Inferior parietal cortex (tissue), 1 donor: Measurements from ENCODE around the gene FAM222A.

Experiments
- DNase-seq: peaks from one replicate; pipeline ENCODE4 v3.0.0-alpha.2; 2016; ENCODE audit errors: extremely low spot score

FAM222A gene

GRCh38 chr12:109797905-109798669, 84.5 kb downstream of the FAM222A start:
- no peak for DNase-seq

DNA sequence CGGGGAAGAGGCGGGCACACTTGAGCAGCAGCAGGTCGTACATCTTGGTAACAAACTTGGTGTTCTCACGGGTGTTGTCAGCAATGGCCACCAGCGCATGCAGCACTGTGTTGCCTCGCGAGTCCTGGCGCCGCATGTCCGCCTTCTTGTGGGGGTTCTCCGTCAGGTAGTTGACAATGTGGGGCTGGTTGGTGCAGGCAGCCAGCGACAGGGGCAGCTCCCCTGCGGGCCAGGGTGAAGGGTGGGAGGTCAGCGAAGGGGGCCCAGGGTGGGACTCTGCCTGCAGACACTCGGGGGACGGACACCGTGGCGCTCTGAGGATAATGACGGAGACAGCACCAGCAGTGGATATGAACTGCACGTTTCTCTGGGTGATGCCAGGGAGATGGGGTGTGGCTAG, 85.1 kb downstream of the FAM222A start:
- no peak for DNase-seq

DNA sequence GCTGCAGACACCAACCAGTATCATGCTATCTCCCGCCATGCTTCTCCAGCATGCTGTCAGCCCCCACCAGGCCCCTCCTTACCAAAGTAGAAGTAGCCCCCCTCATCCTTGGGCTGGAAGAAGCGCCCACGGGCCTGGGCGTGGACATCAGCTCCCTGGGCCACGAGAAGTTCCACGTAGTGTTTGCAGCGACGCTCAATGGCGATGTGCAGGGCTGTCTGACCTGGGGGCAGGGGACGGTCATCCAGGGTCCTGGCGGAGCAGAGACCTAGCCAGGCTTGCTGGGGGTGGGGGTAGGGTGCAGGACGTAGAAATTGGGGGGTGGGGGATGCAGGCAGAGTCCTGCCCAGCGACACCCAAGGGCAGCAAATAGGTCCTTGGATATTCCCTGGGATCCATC, 86.9 kb downstream of the FAM222A start:
- no peak for DNase-seq

- DNase-seq, result no peak
Measured at GRCh38 chr12:109802828-109803227, 89.2 kb downstream of the FAM222A start.

DNA sequence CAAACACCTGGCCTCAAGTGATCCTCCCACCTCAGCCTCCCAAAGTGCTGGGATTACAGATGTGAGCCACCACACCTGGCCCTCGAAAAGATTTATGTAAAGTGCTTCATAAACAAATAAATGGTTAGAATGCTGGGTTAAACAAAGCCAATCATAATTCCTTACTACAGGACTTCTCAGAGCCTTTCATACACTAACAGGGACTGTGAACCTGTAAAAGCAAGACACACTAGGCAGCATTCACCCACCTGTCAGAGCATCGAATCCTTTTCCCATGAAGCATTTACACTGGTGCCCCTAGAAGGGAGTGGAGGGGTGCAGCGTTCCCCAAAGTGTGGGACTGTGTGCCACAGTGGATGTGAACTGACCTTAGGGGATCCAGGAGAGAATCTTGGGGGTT, 90.1 kb downstream of the FAM222A start:
- no peak for DNase-seq

DNA sequence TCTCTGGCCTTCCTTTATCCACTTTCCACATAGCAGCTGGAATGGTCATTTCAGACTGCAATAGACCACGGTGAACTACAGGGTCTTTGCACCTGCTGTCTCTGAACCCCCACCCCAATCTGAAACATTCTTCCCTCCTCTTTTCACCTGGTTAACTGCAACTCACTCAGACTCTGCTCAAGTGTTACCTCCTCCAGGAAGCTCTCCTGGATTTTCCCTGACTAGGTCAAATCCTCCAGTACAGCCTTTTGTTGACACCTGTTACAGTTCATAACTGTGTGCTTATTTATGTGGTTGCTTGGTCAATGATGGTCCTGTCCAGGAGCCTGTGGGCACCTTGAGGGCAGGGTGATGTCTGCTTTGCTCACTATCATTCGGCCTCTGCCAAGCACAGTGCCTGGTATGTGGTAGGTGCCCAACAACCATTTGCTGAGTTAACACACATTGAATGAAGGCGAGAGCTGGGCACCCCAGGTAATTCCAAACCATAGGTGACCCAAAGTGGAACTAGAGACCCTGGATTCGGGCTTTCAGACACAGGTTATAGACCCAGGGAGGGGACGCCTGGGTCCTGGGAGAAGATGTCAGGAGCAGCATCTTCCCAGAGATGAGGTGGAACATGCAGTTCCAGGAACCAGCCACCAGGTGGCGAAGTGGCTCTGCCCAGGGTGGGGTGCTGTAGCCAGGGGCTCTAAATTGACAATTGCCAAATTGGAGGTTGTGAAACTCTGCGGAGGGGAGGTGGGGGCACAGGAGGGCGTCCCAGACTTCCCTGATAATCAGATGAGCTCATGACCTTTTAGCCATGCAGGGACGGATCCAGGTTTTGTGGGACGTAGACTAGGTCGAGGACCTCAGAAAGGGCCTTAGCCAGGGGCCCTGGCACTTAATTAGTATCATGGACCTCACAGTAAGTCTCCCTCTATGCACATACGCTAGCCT, 91.5 kb downstream of the FAM222A start:
- peak; percentile 70 for DNase-seq

DNA sequence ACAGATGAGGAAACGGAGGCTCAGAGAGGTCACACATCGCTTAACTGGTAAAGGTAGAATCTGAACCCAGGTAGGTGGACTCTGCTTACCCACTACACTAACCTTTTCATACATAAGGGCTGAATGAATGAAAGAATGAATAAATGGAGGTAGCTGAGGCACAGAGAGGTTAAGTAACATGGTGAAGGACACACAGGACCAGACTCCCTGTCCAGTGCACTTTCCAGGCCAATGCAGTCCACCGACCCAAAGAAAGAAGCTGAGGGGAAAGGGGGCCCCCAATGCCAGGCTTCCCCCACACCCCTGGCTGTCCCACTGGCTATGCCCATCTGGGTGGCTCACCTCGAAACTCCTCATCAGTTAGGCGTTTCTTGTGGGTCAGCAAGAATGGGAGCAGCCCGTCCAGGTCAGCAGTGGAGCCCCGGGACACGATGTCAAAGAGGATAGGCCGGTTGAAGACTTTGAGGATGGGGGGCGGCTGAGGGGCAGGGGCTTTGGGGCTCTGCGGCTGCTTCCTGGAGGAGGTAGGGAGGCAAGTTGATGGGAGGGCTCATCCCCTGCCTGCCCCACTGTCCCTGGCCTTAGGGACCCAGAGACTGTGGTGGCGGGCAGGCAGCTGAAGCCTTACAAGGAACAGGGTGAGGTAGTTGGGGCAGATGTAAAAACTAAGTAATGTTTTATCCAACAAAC, 94.5 kb downstream of the FAM222A start:
- DNase-seq, result no peak

DNA sequence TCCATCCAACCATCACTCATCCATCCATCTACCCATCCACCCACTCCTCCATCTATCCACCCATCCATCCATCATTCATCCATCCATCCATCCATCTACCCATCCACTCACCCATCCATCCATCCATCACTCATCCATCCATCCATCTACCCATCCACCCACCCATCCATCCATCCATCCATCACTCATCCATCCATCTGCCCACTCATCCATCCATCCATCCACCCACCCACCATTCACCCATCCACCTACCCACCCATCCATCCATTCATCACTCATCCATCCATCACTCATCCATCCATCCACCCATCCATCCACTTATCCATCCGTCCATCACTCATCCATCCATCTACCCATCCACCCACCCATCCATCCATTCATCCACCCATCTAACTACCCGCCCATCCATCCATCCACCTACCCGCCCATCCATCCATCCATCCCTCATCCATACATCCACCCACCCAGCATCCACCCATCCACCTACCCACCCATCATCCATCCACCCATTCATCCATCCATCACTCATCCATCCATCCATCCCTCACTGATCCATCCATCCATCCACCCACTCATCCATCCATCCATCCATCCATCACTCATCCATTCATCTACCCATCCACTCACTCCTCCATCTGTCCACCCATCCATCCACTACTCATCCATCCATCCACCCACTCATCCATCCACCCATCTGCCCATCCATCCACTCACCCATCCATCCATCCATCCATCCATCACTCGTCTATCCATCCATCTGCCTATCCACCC, 95.4 kb downstream of the FAM222A start:
- no peak for DNase-seq

DNA sequence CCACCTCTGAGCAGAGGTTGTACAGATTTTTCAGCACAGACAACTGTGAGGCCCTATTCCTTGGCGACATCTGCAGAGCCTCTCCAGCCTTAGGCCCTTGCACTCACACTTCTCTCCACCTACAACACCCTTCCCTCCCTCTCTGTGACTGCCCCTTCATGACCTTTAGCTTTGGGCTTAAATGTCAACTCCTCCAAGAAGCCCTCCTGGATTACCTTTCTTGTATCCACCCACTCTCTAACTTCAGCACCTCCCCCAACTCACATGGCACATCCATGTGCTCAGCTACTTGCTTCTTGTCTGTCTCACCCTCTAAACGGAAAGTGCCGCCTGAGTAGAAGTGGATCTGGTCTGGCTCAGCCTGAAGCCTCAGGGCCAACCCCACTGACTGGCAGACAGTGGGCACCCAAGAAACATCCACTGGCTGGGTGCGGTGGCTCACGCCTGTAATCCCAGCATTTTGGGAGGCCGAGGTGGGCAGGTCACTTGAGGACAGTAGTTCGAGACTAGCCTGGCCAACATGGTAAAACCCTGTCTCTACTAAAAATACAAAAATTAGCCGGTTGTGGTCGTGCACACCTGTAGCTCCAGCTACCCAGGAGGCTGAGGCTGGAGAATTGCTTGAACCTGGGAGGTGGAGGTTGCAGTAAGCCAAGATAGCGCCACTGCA, 97.5 kb downstream of the FAM222A start:
- DNase-seq, result no peak

DNA sequence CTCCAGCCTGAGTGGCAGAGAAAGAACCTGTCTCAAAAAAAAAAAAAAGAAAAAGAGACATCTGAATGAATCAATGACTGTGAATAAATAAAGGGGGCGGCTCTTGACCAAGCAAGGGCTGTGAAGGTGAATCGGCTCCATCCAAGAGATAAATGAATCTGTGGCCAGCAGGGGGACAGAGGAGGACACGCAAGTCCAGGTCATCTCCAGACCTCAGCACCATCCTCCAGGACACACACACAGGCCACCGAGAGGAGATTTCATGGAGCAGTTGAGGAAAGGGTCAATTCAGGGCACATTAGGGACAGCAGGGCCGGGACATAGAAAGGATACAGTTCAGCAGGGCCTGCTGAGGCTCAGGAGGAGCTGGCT, 98.0 kb downstream of the FAM222A start:
- no peak for DNase-seq

- no peak for DNase-seq
Measured at GRCh38 chr12:109813810-109814416, 100.3 kb downstream of the FAM222A start.

DNA sequence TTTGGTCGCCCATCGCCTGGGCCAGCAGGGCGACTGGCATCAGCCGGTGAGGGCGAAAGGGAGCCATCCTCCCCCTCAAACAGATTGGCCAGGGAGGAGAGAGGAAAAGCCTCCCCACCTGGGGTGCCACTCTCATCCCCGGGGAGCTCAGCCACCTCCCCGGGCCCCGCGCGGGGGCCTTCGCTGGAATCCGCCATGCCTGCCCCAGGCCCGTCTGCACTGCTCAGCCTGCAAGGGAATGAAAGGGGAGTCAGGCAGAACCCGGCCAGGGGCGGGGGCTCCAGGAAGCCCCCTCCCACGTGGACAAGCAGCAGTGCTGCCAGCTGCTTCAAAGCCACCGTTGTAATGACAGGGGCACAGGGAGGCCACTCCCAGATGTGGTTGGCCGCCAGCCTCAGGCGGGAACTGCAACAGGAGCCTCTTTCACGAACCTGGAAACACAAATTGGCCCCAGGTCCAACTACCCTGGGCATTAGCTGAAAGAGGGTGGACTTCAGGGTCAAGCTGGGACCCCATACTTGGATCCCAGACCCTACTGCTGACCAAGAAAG, 101.0 kb downstream of the FAM222A start:
- DNase-seq, result no peak

DNA sequence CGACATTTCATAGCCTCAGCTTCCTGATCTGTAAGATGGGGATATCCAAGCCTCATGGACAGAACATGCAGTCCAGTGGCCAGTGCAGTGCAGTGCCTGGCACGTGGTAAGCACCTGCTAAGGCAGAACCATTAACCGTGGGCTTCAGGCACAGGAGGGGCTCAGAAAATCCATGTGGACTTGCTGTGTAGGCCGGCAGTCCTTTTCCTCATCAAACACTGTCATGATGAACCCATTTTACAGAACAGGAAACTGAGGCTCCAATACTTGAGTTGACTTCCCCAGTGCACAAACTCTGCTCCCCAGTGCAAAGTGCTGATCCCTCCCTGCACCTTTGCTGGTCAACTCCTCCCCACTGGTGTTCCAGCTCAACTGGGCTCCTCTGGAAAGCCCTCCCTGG, 101.6 kb downstream of the FAM222A start:
- DNase-seq, result no peak

GRCh38 chr12:109815757-109816617, 102.4 kb downstream of the FAM222A start:
- no peak for DNase-seq

DNA sequence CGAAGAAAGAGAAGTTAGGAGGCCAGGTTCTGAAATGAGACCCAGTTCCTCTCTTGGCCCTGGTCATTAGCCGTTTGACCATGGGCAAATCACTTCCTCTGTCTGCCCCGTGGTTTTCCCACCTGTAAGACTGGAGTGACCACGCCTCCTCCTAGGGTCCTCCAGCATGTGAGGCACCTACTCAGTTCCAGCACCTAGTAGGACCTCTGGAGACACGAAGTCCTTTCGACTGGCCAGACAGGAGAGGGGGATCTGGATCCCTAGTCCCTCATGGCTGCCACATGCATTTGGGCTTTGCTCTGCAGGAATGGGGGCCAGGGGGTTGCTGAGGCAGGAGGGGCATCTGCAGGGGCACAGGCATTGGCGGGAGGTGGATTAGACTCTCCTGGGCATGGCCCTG, 103.2 kb downstream of the FAM222A start:
- DNase-seq, result no peak

- DNase-seq, result no peak
Measured at GRCh38 chr12:109817627-109818231, 104.1 kb downstream of the FAM222A start.

DNA sequence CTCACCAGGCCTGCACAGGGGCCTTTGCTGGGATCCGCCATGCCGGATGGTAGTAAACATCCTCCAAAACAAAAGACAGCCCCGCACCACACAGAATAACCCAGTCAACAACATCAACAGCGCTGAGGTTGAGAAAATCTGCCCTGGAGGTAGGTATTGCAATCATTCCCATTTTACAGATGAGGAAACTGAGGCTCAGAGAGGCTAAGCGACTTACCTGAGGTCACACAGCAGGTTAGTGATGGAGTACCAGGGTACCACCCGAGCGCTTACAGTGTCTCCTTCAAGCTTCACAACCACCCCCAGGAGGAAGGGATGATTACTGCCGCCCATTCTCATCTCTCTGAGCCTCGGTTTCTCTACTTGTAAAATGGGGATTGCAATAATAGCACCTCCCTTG, 104.6 kb downstream of the FAM222A start:
- DNase-seq, result no peak

GRCh38 chr12:109818905-109819500, 105.4 kb downstream of the FAM222A start:
- DNase-seq, result no peak
